Heart left ventricle (tissue), 13 donors: ENCODE results near the gene NTRK3.

Experiments
- CTCF ChIP-seq, 12 donors: fragments of 200-600 bp; sonication (generic) in 4 of 12; IDR thresholded peaks; one replicate each; pipeline versions ENCODE4 v1.5.0 to v1.8.0; 2018 to 2022; ENCODE audit warnings: antibody characterized with exemption in 12 of 12, mild to moderate bottlenecking in 5 of 12
- POLR2A ChIP-seq, 2 donors: fragments of 450-650 bp; IDR thresholded peaks; one replicate each; pipeline ENCODE4 v1.6.1; 2017; ENCODE audit warnings: antibody characterized with exemption in 2 of 2, mild to moderate bottlenecking in 2 of 2, moderate library complexity in 2 of 2
- donor health status: ischemic (EF 13 %, LVEDD 7.1; RV severe dilation, severe dysfunction).
- donor health status: DM: no; HTN: yes; CAD: no.
- donor health status: DM: no; HTN: no; CAD: no.
- donor health status: ischemic (EF 25% LVEDD 6.9; RV normal size, moderate dysfunction).
- donor health status: ischemic (EF 25% LVEDD 5.7; RV mildly dilated, moderate dysfunction).
- donor health status: ischemic (EF 35%, LVEDD 5.7; RV mildly dilated, moderate dysfunction).
- donor health status: nonischemic (EF 11% LVEDD 7.7; RV severe dilation, severe dysfunction).
- donor health status: DM: yes; HTN: yes; CAD: no.
- donor health status: PGD.
- donor health status: ischemic (EF 29% LVEDD 5.4; RV normal size, mild dysfunction).
- donor health status: nonischemic (EF 23%, LVEDD 6.1; RV moderate dilation, normal function).

GRCh38 chr15:88269356-88270062, 13.0 kb upstream of the NTRK3 start:
- TF ChIP-seq CTCF (IDR thresholded peaks at IDR 0.05), result no peak
- TF ChIP-seq POLR2A (IDR thresholded peaks at IDR 0.05), result no peak
